ENCODE measurements around the gene FGF3. TPM values are rescaled to one million over a fixed set of nuclear protein-coding genes. Genes with fewer than 3 reads are reported as not detected.

Gene FGF3
- total and polyA plus RNA-seq, 10 donors: not detected

- intact Hi-C loops (cut with DNase I; ENCODE audit: low total_unique reads): no loop called here
- H3K9me3 ChIP-seq: no peaks in the 10 kb centered on the region
- no peaks in the 10 kb centered on the region for H3K36me3 ChIP-seq
- H3K4me1 ChIP-seq: peaks cover 0 to 3% (median 0%) of the 10 kb centered on the region in 6 donors
- DNase-seq: peak; percentile 44
- peaks cover 0 to 74% (median 14%) of the 10 kb centered on the region in 7 donors for H3K27me3 ChIP-seq (replicated peaks in 1 of 7)
- no peak for TF ChIP-seq POLR2A (IDR thresholded peaks at IDR 0.05)
- no peak overlapping the region for H3K27ac ChIP-seq
- H3K4me3 ChIP-seq: no peak overlapping the region
- WGBS, 5 donors: 75 to 89% (median 79%) methylated on average over 8 to 9 of the region's 9 CpGs
These were observed 20.3 kb upstream of the FGF3 start for GRCh38 chr11:69839516-69839915.

- H3K27me3 ChIP-seq (replicated peaks in 1 of 7): peaks cover 0 to 85% (median 25%) of the 10 kb centered on the region in 7 donors
- H3K4me1 ChIP-seq: peaks cover 0 to 3% (median 0%) of the 10 kb centered on the region in 6 donors
- no peak overlapping the region for H3K4me3 ChIP-seq
- no peaks in the 10 kb centered on the region for H3K36me3 ChIP-seq
- intact Hi-C loops (cut with DNase I; ENCODE audit: low total_unique reads): no loop called here
- TF ChIP-seq, protein P1, sequence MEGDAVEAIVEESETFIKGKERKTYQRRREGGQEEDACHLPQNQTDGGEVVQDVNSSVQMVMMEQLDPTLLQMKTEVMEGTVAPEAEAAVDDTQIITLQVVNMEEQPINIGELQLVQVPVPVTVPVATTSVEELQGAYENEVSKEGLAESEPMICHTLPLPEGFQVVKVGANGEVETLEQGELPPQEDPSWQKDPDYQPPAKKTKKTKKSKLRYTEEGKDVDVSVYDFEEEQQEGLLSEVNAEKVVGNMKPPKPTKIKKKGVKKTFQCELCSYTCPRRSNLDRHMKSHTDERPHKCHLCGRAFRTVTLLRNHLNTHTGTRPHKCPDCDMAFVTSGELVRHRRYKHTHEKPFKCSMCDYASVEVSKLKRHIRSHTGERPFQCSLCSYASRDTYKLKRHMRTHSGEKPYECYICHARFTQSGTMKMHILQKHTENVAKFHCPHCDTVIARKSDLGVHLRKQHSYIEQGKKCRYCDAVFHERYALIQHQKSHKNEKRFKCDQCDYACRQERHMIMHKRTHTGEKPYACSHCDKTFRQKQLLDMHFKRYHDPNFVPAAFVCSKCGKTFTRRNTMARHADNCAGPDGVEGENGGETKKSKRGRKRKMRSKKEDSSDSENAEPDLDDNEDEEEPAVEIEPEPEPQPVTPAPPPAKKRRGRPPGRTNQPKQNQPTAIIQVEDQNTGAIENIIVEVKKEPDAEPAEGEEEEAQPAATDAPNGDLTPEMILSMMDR (IDR thresholded peaks at IDR 0.05 in 8 of 11, conservative IDR thresholded peaks at IDR 0.05 in 3 of 11): no peak
- TF ChIP-seq POLR2AphosphoS5 (IDR thresholded peaks at IDR 0.05): no peak
- no peak for TF ChIP-seq POLR2A (IDR thresholded peaks at IDR 0.05)
- 71 to 88% (median 82%) methylated on average over 4 to 5 of the region's 5 CpGs for WGBS, 5 donors
- no peak overlapping the region for H3K27ac ChIP-seq
- H3K9me3 ChIP-seq: no peaks in the 10 kb centered on the region
- peak; percentile 19 for DNase-seq
These were observed 18.6 kb upstream of the FGF3 start for GRCh38 chr11:69837791-69838190.

GRCh38 chr11:69836401-69836800 lies 17.2 kb upstream of the FGF3 start:
- WGBS, 5 donors: 80 to 89% (median 83%) methylated on average over 15 to 17 of the region's 17 CpGs
- TF ChIP-seq POLR2AphosphoS5 (IDR thresholded peaks at IDR 0.05) (no peak), POLR2A (IDR thresholded peaks at IDR 0.05) (no peak)
- TF ChIP-seq, protein P1 (IDR thresholded peaks at IDR 0.05 in 8 of 11, conservative IDR thresholded peaks at IDR 0.05 in 3 of 11): no peak
- Histone ChIP-seq H3K9me3 (no peaks in the 10 kb centered on the region), H3K27ac (no peak overlapping the region), H3K27me3 (replicated peaks in 1 of 7) (peaks cover 0 to 85% (median 29%) of the 10 kb centered on the region in 7 donors), H3K36me3 (no peaks in the 10 kb centered on the region), H3K4me3 (no peak overlapping the region), H3K4me1 (peaks cover 0 to 3% (median 0%) of the 10 kb centered on the region in 6 donors)
- peak; percentile 15 for DNase-seq
- intact Hi-C loops (cut with DNase I; ENCODE audit: low total_unique reads): no loop called here

DNA sequence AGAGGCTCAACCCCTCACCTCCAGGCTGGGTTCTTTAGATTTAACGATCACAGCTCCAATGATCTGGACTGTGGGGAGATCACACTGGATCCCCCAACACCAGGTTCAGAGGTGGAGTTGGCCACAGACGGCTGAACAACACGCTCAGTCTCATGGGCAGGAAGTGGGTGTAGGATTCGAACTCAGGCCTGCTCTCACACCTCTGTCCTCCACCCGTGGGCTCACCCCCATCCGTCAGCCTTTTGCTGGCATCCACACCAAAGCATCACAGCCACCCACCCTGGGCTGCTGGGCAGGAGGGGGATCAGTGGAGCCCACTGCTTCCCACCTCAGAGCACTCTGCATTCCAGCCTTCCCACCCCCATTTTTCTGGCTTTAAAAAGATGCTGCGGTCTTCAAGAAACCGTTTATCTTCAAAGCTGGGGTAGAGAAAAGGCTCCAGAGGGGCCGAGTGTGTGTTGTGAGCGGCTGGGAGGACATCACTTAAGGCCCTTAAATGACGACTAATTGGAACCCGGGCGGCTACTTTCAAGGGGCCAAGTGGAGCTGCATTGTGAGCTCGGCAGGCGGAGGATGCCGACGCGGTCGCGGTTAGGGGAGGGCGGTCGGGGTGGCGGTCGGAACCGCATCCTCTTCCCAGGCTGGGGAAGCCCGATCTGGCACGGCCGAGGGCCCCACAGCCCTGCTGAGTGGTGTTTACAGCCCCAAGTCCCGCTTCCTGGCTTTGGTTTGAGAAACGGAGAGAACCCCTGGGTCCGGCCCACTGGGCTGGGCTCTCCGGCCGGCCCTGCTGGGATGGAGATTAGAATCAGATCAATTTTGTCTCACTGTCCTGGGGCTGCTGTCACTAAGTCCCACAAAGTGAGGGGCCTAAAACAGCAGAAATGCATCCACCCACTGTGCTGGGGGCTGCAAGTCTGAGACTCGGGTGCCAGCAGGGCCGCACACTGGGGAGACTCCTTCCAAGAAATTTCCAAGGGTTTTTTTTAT lies 15.9 kb upstream of the FGF3 start:
- WGBS, 5 donors: 21 to 24% (median 23%) methylated on average over 27 to 35 of the region's 35 CpGs
- H3K4me3 ChIP-seq: no peak overlapping the region
- peak; percentile 34 for DNase-seq
- H3K9me3 ChIP-seq: no peaks in the 10 kb centered on the region
- no peak overlapping the region for H3K27ac ChIP-seq
- H3K27me3 ChIP-seq (replicated peaks in 1 of 7): peaks cover 0 to 85% (median 29%) of the 10 kb centered on the region in 7 donors
- peaks cover 0 to 3% (median 0%) of the 10 kb centered on the region in 6 donors for H3K4me1 ChIP-seq
- intact Hi-C loops (cut with DNase I; ENCODE audit: low total_unique reads): no loop called here
- TF ChIP-seq POLR2A (IDR thresholded peaks at IDR 0.05): no peak
- TF ChIP-seq, protein P1 (IDR thresholded peaks at IDR 0.05 in 8 of 11, conservative IDR thresholded peaks at IDR 0.05 in 3 of 11): no peak
- no peak for TF ChIP-seq POLR2AphosphoS5 (IDR thresholded peaks at IDR 0.05)
- no peaks in the 10 kb centered on the region for H3K36me3 ChIP-seq

Data from spleen (tissue), 11 donors.